Suppressor macrophage treated with lipopolysaccharide for 1 hour (primary cell): ENCODE measurements around the gene LAIR2.

Source experiments
- DNase-seq, 3 donors: peaks; one replicate each; pipeline ENCODE4 v3.0.0-alpha.2; 2020 to 2022

The LAIR2 gene, protein sequence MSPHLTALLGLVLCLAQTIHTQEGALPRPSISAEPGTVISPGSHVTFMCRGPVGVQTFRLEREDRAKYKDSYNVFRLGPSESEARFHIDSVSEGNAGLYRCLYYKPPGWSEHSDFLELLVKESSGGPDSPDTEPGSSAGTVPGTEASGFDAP

DNA sequence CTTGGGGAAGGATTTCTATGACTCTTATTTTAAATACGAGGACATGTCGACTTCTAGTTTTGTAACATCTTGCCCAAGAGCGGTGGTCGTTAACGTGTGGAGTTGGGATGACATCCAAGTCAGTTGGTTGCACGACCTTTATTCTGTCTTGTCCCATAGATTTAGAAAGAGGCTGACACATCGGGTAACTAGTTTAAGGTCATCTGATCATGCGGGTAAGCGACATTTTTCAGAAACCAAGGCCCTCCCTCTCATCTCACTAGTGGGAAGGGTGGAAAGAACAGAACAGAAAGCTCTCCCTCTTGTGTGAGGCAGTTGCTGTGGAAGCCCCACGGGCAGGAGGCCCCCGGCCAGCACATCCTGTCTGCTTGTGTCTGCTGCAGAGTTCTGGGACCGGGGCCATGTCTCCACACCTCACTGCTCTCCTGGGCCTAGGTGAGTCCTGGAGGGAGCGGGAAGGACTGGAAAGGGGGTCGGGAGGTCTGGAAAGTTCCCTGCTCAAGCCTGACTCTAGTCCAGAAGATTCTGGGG, at the start of gene LAIR2:
Gene LAIR2 (plus strand): TSS at position 314 of the 531 bp plus-strand sequence. CDS start 88 bp downstream, at position 402.
- DNase-seq, result peak in 1 of 3 donors; percentile 39

DNA sequence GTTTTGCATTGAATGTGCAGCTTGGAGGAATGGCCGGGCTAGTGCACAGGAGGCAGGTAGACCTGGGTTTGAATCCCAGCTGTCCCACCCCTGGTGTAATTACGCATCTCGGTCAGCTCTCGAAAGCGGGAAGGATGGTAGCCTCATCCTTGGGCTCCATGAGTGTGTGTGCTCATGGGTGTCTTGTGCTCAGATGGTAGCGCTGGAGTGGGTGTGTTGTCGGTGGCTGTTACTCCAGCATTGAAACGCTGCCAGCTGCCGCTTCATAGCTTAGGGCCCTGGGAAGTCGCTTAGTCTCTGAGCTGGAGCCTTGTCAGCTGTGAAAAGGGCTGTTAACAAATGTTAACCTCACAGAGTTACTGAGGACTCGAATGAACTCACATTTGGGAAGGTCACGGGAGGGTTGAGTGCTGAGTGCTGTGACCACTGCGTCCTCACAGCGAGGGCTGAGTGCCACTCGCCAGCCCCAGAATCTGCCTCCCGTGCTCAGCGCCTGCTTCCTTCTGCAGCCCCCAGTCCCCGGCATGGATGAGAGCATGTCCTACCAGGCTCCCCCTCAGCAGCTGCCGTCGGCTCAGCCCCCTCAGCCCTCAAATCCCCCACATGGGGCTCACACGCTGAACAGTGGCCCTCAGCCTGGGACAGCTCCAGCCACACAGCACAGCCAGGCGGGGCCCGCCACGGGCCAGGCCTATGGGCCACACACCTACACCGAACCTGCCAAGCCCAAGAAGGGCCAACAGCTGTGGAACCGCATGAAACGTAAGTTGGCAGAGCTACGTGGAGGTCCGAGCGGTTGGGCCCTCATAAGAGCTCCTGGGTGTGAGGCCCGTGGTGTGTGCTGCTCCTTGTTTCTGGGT, 48.5 kb upstream of the LAIR2 start:
- no peak for DNase-seq

DNA sequence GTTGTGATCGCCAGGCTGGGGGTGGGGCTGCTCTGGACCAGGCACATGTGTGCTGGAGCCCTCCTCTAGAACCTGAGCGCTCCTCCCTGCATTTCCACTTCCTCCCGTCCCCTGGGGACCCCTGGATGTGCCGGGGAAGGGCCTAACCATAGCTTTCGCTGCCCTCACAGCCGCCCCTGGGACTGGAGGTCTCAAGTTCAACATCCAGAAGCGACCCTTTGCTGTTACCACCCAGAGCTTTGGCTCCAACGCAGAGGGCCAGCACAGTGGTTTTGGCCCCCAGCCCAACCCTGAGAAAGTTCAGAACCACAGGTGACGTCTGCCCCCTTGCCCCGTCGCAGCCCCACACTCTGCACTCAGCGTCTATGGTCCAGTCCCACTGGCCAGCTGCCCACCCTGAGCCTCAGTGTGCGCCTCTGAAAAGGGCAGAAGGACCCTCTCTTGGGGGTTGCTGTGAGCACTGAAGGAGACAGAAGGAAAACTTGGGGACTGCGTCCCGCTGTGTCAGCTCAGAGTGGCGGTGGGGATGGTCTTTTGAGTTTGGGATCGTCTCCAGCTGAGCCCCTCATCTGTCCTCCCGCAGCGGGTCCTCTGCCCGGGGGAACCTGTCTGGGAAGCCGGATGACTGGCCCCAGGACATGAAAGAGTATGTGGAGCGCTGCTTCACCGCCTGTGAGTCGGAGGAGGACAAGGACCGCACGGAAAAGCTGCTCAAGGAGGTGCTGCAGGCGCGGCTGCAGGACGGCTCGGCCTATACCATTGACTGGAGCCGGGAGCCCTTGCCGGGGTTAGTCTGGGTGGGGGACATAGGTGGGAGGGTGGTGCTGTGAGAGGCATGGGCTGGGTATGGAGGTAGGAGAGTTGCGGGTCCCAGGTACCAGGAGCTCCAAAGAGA, 47.6 kb upstream of the LAIR2 start:
- DNase-seq, result no peak

DNA sequence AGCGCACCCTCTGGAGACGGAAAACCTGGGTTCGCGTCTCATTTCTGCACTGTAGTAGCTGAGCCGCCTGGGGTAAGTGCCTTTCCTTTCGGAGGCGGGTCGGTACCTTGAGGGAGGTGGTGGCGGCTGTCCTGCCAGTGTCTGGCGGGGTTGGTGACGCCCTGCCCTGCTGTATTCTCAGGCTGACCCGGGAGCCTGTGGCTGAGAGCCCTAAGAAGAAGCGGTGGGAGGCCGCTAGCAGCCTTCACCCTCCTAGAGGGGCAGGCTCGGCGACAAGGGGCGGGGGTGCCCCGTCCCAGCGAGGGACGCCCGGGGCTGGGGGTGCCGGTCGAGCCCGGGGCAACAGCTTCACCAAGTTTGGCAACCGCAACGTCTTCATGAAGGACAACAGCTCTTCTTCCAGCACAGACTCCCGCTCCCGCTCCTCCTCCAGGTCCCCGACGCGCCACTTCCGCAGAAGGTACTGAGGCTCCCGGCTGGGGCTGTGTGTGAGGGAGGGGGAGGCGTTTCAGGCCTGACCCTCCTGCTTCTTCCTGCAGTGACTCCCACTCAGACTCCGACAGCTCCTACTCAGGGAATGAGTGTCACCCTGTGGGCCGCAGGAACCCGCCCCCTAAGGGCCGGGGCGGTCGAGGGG, 46.7 kb upstream of the LAIR2 start:
- DNase-seq, result no peak

- no peak for DNase-seq
These were observed 45.9 kb upstream of the LAIR2 start for GRCh38 chr19:54456423-54457373.

GRCh38 chr19:54457773-54458647, 44.6 kb upstream of the LAIR2 start:
- no peak for DNase-seq

- DNase-seq, result no peak
These were observed 43.9 kb upstream of the LAIR2 start for GRCh38 chr19:54458648-54459281.

DNA sequence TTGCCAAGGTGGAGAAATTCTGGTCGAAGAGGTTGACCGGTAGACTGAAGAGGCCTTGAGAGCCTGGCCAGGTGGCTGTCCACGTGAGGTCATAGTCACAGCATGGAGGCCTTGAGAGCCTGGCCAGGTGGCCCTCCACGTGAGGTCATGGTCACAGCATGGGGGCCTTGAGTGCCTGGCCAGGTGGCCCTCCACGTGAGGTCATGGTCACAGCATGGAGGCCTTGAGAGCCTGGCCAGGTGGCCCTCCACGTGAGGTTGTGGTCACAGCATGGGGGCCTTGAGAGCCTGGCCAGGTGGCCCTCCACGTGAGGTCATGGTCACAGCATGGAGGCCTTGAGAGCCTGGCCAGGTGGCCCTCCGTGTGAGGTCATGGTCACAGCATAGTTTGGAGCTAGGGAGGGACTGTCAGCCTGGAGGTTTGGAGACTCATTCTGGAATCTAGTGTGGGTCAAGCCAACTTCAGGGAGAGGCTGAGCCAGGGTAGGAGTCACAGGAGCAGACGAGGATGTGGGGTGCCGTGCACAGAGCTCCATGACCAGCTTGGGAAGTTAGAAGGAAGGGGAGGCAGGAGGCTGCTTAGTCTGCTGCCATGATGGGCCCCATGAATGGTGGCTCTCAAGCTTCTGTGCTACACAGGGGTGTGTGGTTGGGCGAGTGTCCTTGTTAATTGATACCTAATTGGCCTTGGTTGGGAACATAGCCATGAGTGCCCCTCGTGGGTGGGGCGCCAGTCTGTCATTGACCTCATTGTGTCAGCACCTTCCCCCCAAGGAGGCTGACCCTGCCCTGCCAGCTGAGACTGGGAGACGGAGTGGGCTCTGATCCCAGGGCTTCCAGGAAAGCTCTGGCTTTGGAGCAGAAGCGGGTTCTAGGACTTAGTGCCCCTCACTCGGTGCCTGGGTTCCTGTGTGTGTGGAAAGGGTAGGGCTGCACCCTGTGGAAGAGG, 43.1 kb upstream of the LAIR2 start:
- no peak for DNase-seq

DNA sequence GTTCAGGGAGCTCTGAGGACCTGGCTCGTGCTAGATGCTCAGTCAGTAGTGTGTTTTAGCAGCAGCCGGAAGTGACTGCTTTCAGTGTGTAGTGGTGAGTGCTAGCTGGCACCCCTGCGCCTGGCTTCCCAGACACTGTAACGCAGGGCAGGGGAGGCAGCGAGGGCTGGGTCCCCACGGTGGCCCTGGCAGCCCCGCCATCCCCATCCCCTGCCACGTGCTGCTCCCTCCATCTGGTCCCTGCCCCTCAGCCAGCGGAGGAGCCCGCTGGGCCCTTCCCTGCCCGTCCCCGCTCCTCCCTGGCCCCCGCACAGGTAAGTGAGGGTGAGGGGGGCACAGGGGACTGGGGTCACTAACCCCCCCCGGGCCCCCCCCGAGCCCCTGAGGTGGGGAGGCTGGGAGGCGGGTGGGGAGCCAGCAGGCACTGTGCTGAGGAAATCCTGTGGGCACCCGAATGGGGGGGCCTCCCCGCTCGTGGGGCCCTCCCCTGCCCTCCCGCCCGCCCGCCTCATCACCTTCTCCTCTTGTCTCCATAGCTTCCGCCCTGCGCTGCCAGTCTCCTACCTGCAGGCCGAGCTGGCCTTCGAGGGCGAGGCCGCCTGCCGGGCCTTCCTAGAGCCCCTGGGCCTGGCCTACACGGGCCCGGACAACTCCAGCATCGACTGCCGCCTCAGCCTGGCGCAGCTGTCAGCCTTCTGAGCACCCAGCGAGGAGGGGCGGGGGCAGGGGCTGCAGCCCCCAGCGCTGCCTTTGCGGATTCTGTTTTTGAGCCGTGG, 42.2 kb upstream of the LAIR2 start:
- no peak for DNase-seq

- no peak for DNase-seq
These were observed 41.4 kb upstream of the LAIR2 start for GRCh38 chr19:54461210-54461609.

DNA sequence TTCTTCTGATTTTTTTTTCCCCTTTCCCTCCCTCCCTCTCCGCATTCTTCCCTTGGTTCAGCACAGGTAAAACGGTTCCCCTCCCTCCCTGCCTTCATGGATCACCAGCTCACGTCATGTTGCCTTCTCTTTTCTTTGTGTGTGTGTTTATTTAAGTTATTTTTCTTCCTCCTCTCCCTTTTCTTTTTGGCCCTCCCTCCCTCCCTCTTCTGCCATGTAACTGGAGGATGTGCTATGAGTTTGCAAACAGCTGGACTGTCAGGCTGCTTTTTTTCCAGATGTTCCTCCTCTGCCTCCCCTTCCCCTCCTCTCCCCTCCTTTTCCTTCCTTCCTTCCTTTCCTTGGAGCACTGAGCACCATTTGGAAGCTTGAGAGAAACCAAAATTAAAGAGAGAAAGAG, 41.0 kb upstream of the LAIR2 start:
- no peak for DNase-seq

DNA sequence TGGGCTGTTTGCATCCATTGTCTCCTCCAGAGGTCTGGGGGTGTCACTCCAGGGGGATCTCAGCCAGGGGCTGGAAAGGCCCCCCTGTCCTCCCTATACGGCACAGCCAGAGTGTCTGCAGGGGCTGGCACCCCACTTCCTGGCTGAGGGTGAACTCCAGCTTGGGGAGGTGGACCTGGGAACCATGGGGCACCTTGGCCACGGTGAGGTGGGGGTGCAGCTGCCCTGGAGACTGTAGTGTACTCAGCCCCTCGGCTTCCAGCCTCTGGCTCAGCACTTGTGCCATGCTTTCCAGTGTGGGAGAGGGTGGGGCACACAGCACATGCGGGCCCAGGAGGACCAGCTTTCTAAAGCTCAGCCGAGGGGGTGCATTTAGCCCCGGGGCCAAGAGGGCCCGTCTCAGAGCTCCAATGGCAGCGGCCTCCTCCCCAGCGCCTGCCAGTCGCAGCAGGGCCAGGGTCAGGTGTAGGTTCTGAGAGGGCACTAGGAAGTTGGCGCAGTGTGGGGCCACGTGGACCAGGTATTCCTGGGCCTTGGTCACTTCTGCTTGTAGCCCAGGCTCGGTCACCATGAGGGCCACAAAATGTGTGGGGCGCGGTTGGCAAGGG, 40.5 kb upstream of the LAIR2 start:
- no peak for DNase-seq

DNA sequence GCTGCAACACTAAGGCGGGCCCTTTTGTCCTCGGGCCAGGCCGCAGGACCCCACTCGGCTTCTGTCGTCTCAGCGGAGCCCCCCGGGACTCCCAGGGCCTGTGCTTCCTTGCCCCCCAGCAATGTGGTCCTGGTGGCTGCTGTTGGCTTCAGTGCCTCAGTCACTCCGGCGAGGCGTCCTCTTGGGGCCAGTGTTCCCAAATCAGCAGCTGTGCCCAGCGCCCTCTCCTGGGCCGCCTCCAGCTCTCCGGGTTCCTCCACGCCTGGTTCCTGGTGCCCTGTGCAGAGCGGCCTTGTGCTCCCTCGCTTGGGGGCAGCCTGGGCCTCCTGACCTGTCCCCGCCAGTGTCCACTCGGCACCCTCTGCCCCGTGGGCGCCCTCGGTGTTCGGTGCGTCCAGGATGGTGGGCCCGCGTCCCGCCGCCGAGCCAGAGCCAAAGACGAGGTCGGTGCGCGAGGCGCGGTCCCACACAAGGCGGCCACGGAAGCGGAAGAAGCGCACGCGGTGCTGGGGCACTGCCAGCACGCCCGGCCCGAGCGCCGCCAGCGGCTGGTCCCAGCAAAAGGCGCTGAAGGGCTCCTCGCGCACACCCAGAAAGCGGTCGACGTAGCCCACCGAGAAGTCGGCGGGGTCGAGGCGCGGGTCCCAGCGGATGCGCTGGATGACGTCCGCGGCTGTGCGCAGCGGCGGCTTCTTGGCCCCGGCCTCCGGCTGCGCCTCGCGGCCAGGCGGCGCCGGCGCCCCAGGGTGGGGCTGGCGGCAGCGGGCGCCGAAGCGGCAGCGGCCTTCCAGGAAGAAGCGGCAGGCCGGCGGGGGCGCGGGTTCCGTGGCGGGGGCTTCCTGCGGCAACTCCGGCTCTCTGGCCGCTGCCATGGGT, 39.7 kb upstream of the LAIR2 start:
- peak; percentile 75 to 87 (median 76) for DNase-seq

GRCh38 chr19:54463531-54464043, 39.0 kb upstream of the LAIR2 start, which contains the start of gene LENG9:
LENG9 (minus strand) TSS chr19:54463778; CDS start chr19:54463526, 252 bp downstream.
- DNase-seq, result peak; percentile 98 to 99 (median 99)

DNA sequence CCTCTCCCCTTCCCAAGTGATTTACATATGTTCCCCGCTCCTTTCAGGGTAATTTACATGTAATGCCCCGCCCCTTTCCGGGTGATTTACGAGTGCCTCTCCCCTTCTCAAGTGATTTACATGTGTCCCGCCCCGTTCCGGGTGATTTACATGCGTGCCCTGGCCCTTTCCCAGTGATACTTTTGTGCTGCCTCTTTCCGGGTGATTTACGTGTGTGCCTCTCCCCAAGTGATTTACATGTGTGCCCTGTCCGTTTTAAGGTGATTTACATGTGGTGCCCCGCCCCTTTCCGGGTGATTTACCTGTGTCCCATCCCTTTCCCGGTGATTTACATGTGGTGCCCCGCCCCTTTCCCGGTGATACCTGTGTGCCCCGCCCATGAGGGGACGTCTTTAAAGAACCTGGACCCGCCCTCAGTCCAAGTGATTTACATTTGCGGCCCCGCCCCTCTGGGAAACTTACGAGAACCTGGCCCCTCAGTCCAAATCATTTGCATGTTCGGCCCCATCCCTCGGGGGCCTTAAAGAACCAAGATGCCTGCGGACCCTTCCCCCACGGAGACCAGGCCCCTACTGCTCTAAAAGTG, 38.5 kb upstream of the LAIR2 start:
- peak; percentile 86 to 95 (median 92) for DNase-seq
